Right atrium auricular region (tissue), 2 donors: ENCODE results near the gene DCDC2. TPM values are rescaled to one million over a fixed set of nuclear protein-coding genes. Genes with fewer than 3 reads are reported as not detected.
A peak's percentile ranks its signal among the peaks of the same experiment; 100 is the strongest.

Experiments
- DNase-seq: peaks from one replicate; pipeline ENCODE4 v3.0.0-alpha.2; 2019; ENCODE audit warnings: low spot score
- H3K27ac ChIP-seq, 2 donors: fragments of 200-600 bp; sonication (generic); 1 replicate in 1 of 2; 2 replicates in 1 of 2; pipeline ENCODE4 v1.5.1; 2016 to 2019
- H3K27me3 ChIP-seq, 2 donors: fragments of 200-600 bp; sonication (generic); one replicate each; pipeline versions ENCODE4 v1.5.1 to v1.6.0; 2017 to 2019
- H3K36me3 ChIP-seq: fragments of 200-600 bp; sonication (generic); one replicate; pipeline ENCODE4 v1.5.1; 2016
- H3K4me1 ChIP-seq, 2 donors: fragments of 200-600 bp; sonication (generic); one replicate each; pipeline versions ENCODE4 v1.5.1 to v1.6.0; 2017 to 2019
- H3K4me3 ChIP-seq, 2 donors: fragments of 200-600 bp; sonication (generic); 1 replicate in 1 of 2; 2 replicates in 1 of 2; pipeline ENCODE4 v1.5.1; 2017 to 2019; ENCODE audit warnings: mild to moderate bottlenecking in 1 of 2, moderate library complexity in 1 of 2
- H3K9me3 ChIP-seq, 2 donors: fragments of 200-600 bp; sonication (generic); one replicate each; pipeline ENCODE4 v1.5.1; 2019
- total RNA-seq, 2 donors: library from RNA; depleted of rRNA; stranded (reverse); fragments of >200 nt; gene quantifications; one replicate each; pipeline ENCODE4 v1.1.0, GENCODE V29; 2016
- TF ChIP-seq, protein P1 (sequence below), 2 donors: fragments of 200-600 bp; sonication (generic); IDR thresholded peaks; one replicate each; pipeline ENCODE4 v1.5.1; 2019; ENCODE audit warnings: antibody characterized with exemption in 2 of 2

DCDC2 gene
- total RNA-seq, 2 donors from 2014 or later: not detected

GRCh38 chr6:24284006-24284405, 73.9 kb downstream of the DCDC2 start:
- TF ChIP-seq, protein P1, sequence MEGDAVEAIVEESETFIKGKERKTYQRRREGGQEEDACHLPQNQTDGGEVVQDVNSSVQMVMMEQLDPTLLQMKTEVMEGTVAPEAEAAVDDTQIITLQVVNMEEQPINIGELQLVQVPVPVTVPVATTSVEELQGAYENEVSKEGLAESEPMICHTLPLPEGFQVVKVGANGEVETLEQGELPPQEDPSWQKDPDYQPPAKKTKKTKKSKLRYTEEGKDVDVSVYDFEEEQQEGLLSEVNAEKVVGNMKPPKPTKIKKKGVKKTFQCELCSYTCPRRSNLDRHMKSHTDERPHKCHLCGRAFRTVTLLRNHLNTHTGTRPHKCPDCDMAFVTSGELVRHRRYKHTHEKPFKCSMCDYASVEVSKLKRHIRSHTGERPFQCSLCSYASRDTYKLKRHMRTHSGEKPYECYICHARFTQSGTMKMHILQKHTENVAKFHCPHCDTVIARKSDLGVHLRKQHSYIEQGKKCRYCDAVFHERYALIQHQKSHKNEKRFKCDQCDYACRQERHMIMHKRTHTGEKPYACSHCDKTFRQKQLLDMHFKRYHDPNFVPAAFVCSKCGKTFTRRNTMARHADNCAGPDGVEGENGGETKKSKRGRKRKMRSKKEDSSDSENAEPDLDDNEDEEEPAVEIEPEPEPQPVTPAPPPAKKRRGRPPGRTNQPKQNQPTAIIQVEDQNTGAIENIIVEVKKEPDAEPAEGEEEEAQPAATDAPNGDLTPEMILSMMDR (IDR thresholded peaks at IDR 0.05): no peak
- DNase-seq: no peak
- Histone ChIP-seq H3K27me3 (no peaks in the 10 kb centered on the region), H3K4me3 (no peak overlapping the region), H3K36me3 (no peaks in the 10 kb centered on the region), H3K9me3 (no peaks in the 10 kb centered on the region), H3K4me1 (peaks cover 0 to 11% of the 10 kb centered on the region in 2 donors), H3K27ac (no peak overlapping the region)

GRCh38 chr6:24283043-24283985, 74.5 kb downstream of the DCDC2 start:
- TF ChIP-seq, protein P1 (IDR thresholded peaks at IDR 0.05): peak in 1 of 2 donors; percentile 69
- peak; percentile 65 for DNase-seq
- H3K9me3 ChIP-seq: no peaks in the 10 kb centered on the region
- H3K4me3 ChIP-seq: peak overlapping the region in 1 of 2 donors; percentile 26
- H3K36me3 ChIP-seq: no peaks in the 10 kb centered on the region
- H3K4me1 ChIP-seq: peaks cover 0 to 11% of the 10 kb centered on the region in 2 donors
- H3K27me3 ChIP-seq: no peaks in the 10 kb centered on the region
- H3K27ac ChIP-seq: no peak overlapping the region

- TF ChIP-seq, protein P1 (IDR thresholded peaks at IDR 0.05): peak; percentile 28 to 50
- Histone ChIP-seq H3K9me3 (no peaks in the 10 kb centered on the region), H3K4me3 (no peak overlapping the region), H3K36me3 (no peaks in the 10 kb centered on the region), H3K27ac (no peak overlapping the region), H3K4me1 (no peaks in the 10 kb centered on the region), H3K27me3 (no peaks in the 10 kb centered on the region)
- no peak for DNase-seq
These were observed 83.3 kb downstream of the DCDC2 start for GRCh38 chr6:24274441-24275083.

DNA sequence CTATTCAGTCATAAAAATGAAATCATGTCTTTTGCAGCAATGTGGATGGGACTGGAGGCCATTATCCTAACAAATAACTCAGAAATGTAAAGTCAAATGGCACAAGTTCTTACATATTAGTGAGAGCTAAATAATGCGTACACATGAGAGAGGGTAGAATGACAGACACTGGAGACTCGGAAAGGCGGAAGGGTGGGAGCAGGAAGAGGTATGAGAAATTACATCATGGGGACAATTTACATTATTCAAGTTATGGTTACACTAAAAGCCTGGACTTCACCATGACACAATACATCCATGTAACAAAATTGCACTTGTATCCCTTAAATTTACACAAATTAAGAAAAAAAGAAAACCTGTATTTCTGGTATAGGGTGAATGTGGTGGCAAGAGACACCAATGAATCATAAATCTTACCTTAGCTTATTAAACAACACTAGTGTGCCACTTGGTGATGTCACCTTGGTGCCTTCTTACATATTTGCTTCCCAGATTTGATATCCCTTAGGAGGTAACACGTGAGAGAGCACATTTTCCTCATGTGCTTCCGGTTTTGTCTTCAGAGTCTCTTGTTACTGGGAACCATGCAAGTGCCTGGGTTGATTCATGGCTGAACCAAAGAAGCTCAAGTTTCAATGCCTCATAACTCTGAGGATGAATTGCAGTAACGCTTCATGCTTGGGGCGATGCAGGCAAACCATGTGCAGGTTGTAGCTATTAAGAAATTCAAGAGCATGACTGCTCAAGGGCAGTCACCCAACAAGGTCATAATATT, 84.6 kb downstream of the DCDC2 start:
- Histone ChIP-seq H3K9me3 (no peaks in the 10 kb centered on the region), H3K4me3 (no peak overlapping the region), H3K27ac (no peak overlapping the region), H3K27me3 (no peaks in the 10 kb centered on the region), H3K36me3 (no peaks in the 10 kb centered on the region), H3K4me1 (no peaks in the 10 kb centered on the region)
- TF ChIP-seq, protein P1 (IDR thresholded peaks at IDR 0.05): no peak
- no peak for DNase-seq

DNA sequence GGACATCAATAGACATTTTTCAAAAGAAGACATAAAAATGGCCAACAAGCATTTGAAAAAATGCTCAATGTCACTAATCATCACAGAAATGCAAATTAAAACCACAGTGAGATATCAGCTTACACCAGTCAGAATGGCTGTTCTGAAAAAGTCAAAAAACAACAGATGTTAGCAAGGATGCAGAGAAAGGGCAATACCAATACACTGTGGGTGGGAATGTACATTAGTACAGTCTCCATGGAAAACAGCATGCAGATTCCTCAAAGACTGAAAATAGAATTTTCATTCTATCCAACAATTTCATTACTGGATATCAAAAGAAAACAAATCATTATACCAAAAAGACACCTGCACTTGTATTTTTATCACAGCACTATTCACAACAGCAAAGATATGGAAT, 85.3 kb downstream of the DCDC2 start:
- no peak overlapping the region for H3K27ac ChIP-seq
- H3K36me3 ChIP-seq: no peaks in the 10 kb centered on the region
- TF ChIP-seq, protein P1 (IDR thresholded peaks at IDR 0.05): no peak
- DNase-seq: no peak
- no peaks in the 10 kb centered on the region for H3K27me3 ChIP-seq
- H3K4me3 ChIP-seq: no peak overlapping the region
- H3K4me1 ChIP-seq: no peaks in the 10 kb centered on the region
- no peaks in the 10 kb centered on the region for H3K9me3 ChIP-seq
